ENCODE measurements around the gene CACNA2D2. TPM values are rescaled to one million over a fixed set of nuclear protein-coding genes. Genes with fewer than 3 reads are reported as not detected.

CACNA2D2 gene
- total RNA-seq, 1 donor from 2014 or later, result 1.00 TPM

GRCh38 chr3:50493623-50494022 lies 9.8 kb downstream of the CACNA2D2 start:
- H3K27me3 ChIP-seq (ENCODE audit: insufficient read depth, low read length), result peaks cover 12% of the 10 kb centered on the region
- no peaks in the 10 kb centered on the region for H4K20me1 ChIP-seq (ENCODE audit: insufficient read depth, low read length)
- no peaks in the 10 kb centered on the region for H3K36me3 ChIP-seq (ENCODE audit: insufficient read depth, low read length)
- no peak for DNase-seq (ENCODE audit: low read depth)
- H3K9me3 ChIP-seq (ENCODE audit: insufficient read depth, low read depth, low read length), result no peaks in the 10 kb centered on the region
- no peak overlapping the region for H3K4me3 ChIP-seq (ENCODE audit: insufficient read depth, low read depth, low read length)
- FAIRE-seq, result no peak
- peaks cover 45% of the 10 kb centered on the region for H3K27me3 Mint-ChIP-seq (ENCODE audit: low read depth, unreplicated experiment)
- H3K79me2 ChIP-seq (ENCODE audit: insufficient read depth, low read length), result no peaks in the 10 kb centered on the region
- TF ChIP-seq EZH2 (IDR thresholded peaks at IDR 0.05; ENCODE audit: insufficient read depth, low read length) (no peak), CTCF (IDR thresholded peaks at IDR 0.05; ENCODE audit: insufficient read depth, low read depth, low read length) (no peak)
- H3K4me1 ChIP-seq (ENCODE audit: insufficient read depth, low read length), result no peaks in the 10 kb centered on the region
- no peak overlapping the region for H3K9ac ChIP-seq (ENCODE audit: low read length)
- H2AFZ ChIP-seq (ENCODE audit: low read depth, low read length), result no peak overlapping the region
- no peaks in the 10 kb centered on the region for H3K4me1 Mint-ChIP-seq (ENCODE audit: low read depth, unreplicated experiment)
- no peak overlapping the region for H3K27ac Mint-ChIP-seq (ENCODE audit: unreplicated experiment)
- no peaks in the 10 kb centered on the region for H3K36me3 Mint-ChIP-seq (ENCODE audit: low read depth, unreplicated experiment)
- no peaks in the 10 kb centered on the region for H3K9me3 Mint-ChIP-seq (ENCODE audit: unreplicated experiment)
- H3K4me3 Mint-ChIP-seq (ENCODE audit: unreplicated experiment), result no peak overlapping the region
- H3K4me2 ChIP-seq (ENCODE audit: low read length), result no peak overlapping the region
- no peak overlapping the region for H3K27ac ChIP-seq (ENCODE audit: low read depth, low read length)

DNA sequence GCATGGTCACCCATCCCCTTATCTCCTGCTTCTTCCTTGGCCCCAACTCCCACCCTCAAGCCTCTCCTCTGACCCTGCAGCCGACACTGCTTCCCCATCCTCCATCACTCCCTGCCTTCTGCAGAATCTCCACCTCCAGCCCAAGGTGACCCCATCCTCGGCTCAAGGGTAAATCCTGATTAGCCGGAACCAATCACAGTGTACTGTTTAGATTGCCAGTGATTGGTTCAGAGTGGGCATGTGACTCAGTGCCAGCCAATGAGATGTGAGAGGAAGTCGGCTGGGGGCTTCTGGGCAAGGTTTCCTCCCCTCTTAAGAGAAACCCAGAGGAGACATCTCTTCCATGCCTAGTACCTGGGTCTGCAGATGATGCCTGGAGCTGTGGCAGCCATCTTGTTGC lies 10.3 kb downstream of the CACNA2D2 start:
- no peak overlapping the region for H3K27ac Mint-ChIP-seq (ENCODE audit: unreplicated experiment)
- H3K79me2 ChIP-seq (ENCODE audit: insufficient read depth, low read length), result no peaks in the 10 kb centered on the region
- peaks cover 12% of the 10 kb centered on the region for H3K27me3 ChIP-seq (ENCODE audit: insufficient read depth, low read length)
- FAIRE-seq (no peak), DNase-seq (ENCODE audit: low read depth) (no peak)
- TF ChIP-seq EZH2 (IDR thresholded peaks at IDR 0.05; ENCODE audit: insufficient read depth, low read length) (no peak), CTCF (IDR thresholded peaks at IDR 0.05; ENCODE audit: insufficient read depth, low read depth, low read length) (no peak)
- H3K27ac ChIP-seq (ENCODE audit: low read depth, low read length), result no peak overlapping the region
- no peaks in the 10 kb centered on the region for H3K4me1 ChIP-seq (ENCODE audit: insufficient read depth, low read length)
- H3K36me3 Mint-ChIP-seq (ENCODE audit: low read depth, unreplicated experiment), result no peaks in the 10 kb centered on the region
- H3K4me3 ChIP-seq (ENCODE audit: insufficient read depth, low read depth, low read length), result no peak overlapping the region
- no peaks in the 10 kb centered on the region for H4K20me1 ChIP-seq (ENCODE audit: insufficient read depth, low read length)
- no peaks in the 10 kb centered on the region for H3K4me1 Mint-ChIP-seq (ENCODE audit: low read depth, unreplicated experiment)
- H3K4me3 Mint-ChIP-seq (ENCODE audit: unreplicated experiment), result no peak overlapping the region
- peaks cover 43% of the 10 kb centered on the region for H3K27me3 Mint-ChIP-seq (ENCODE audit: low read depth, unreplicated experiment)
- H2AFZ ChIP-seq (ENCODE audit: low read depth, low read length), result no peak overlapping the region
- H3K36me3 ChIP-seq (ENCODE audit: insufficient read depth, low read length), result no peaks in the 10 kb centered on the region
- no peak overlapping the region for H3K9ac ChIP-seq (ENCODE audit: low read length)
- no peaks in the 10 kb centered on the region for H3K9me3 Mint-ChIP-seq (ENCODE audit: unreplicated experiment)
- no peaks in the 10 kb centered on the region for H3K9me3 ChIP-seq (ENCODE audit: insufficient read depth, low read depth, low read length)
- H3K4me2 ChIP-seq (ENCODE audit: low read length), result no peak overlapping the region

- peaks cover 5% of the 10 kb centered on the region for H3K4me1 Mint-ChIP-seq (ENCODE audit: low read depth, unreplicated experiment)
- no peaks in the 10 kb centered on the region for H3K9me3 Mint-ChIP-seq (ENCODE audit: unreplicated experiment)
- H3K36me3 ChIP-seq (ENCODE audit: insufficient read depth, low read length), result no peaks in the 10 kb centered on the region
- no peak for DNase-seq (ENCODE audit: low read depth)
- H3K9ac ChIP-seq (ENCODE audit: low read length), result no peak overlapping the region
- H3K79me2 ChIP-seq (ENCODE audit: insufficient read depth, low read length), result no peaks in the 10 kb centered on the region
- peaks cover 6% of the 10 kb centered on the region for H3K4me1 ChIP-seq (ENCODE audit: insufficient read depth, low read length)
- H3K4me3 Mint-ChIP-seq (ENCODE audit: unreplicated experiment), result no peak overlapping the region
- no peak overlapping the region for H3K27ac Mint-ChIP-seq (ENCODE audit: unreplicated experiment)
- no peak overlapping the region for H3K4me3 ChIP-seq (ENCODE audit: insufficient read depth, low read depth, low read length)
- no peak for FAIRE-seq
- H2AFZ ChIP-seq (ENCODE audit: low read depth, low read length), result no peak overlapping the region
- H3K9me3 ChIP-seq (ENCODE audit: insufficient read depth, low read depth, low read length), result no peaks in the 10 kb centered on the region
- H3K27ac ChIP-seq (ENCODE audit: low read depth, low read length), result no peak overlapping the region
- peaks cover 28% of the 10 kb centered on the region for H3K27me3 Mint-ChIP-seq (ENCODE audit: low read depth, unreplicated experiment)
- H3K36me3 Mint-ChIP-seq (ENCODE audit: low read depth, unreplicated experiment), result no peaks in the 10 kb centered on the region
- peaks cover 6% of the 10 kb centered on the region for H3K27me3 ChIP-seq (ENCODE audit: insufficient read depth, low read length)
- TF ChIP-seq EZH2 (IDR thresholded peaks at IDR 0.05; ENCODE audit: insufficient read depth, low read length) (no peak), CTCF (IDR thresholded peaks at IDR 0.05; ENCODE audit: insufficient read depth, low read depth, low read length) (no peak)
- no peak overlapping the region for H3K4me2 ChIP-seq (ENCODE audit: low read length)
- no peaks in the 10 kb centered on the region for H4K20me1 ChIP-seq (ENCODE audit: insufficient read depth, low read length)
Observed at GRCh38 chr3:50491023-50491422, 12.4 kb downstream of the CACNA2D2 start.
